Tibial nerve (tissue), 4 donors: ENCODE data around the gene CAV1. TPM values are rescaled to one million over a fixed set of nuclear protein-coding genes. Genes with fewer than 3 reads are reported as not detected.

ENCODE experiments used
- DNase-seq, 2 donors: peaks; one replicate each; pipeline ENCODE4 v3.0.0-alpha.2; 2019; ENCODE audit warnings: low spot score in 2 of 2
- H3K27ac ChIP-seq, 4 donors: fragments of 200-600 bp; sonication (generic) in 3 of 4; one replicate each; pipeline ENCODE4 v1.5.1; 2017 to 2019; ENCODE audit warnings: mild to moderate bottlenecking in 1 of 4
- H3K27me3 ChIP-seq, 2 donors: fragments of 200-600 bp; sonication (generic) in 1 of 2; one replicate each; pipeline versions ENCODE4 v1.5.1 to v1.6.0; 2017 to 2019
- H3K36me3 ChIP-seq, 3 donors: fragments of 200-600 bp; sonication (generic); one replicate each; pipeline ENCODE4 v1.5.1; 2018 to 2019
- H3K4me1 ChIP-seq, 4 donors: fragments of 200-600 bp; sonication (generic) in 3 of 4; one replicate each; pipeline ENCODE4 v1.5.1; 2017 to 2019
- H3K4me3 ChIP-seq, 4 donors: fragments of 200-600 bp; sonication (generic) in 3 of 4; one replicate each; pipeline ENCODE4 v1.5.1; 2017 to 2019; ENCODE audit warnings: mild to moderate bottlenecking in 1 of 4, moderate library complexity in 1 of 4
- H3K9me3 ChIP-seq, 4 donors: fragments of 200-600 bp; sonication (generic) in 3 of 4; one replicate each; pipeline ENCODE4 v1.5.1; 2017 to 2019
- CTCF ChIP-seq, 5 experiments: fragments of 200-600 bp in 3 of 5; fragments of 450-650 bp in 2 of 5; sonication (generic) in 3 of 5; IDR thresholded peaks; one replicate each; pipeline ENCODE4 v1.5.1; 2016 to 2019; ENCODE audit warnings: antibody characterized with exemption in 5 of 5, mild to moderate bottlenecking in 3 of 5, moderate library complexity in 2 of 5
- EP300 ChIP-seq, 2 donors: sonication (generic); formaldehyde crosslinking; IDR thresholded peaks; one replicate each; pipeline ENCODE4 v1.6.1; 2017; ENCODE audit warnings: antibody characterized with exemption in 2 of 2, mild to moderate bottlenecking in 1 of 2
- POLR2A ChIP-seq, 2 donors: fragments of 450-650 bp; IDR thresholded peaks; one replicate each; pipeline ENCODE4 v1.6.1; 2017; ENCODE audit warnings: antibody characterized with exemption in 2 of 2, mild to moderate bottlenecking in 2 of 2, moderate library complexity in 2 of 2
- WGBS, 2 donors: methylation state at CpG; one replicate each; pipeline ENCODE4 v1.1.5; 2018; 5-methylcytosine and 5-hydroxymethylcytosine counted together
- total RNA-seq, 4 donors: library from RNA; depleted of rRNA; stranded (reverse); fragments of >200 nt; gene quantifications; one replicate each; pipeline ENCODE4 v1.1.0, GENCODE V29; 2016

CAV1 gene
- total RNA-seq, 4 donors from 2014 or later, result 196 to 375 (median 312) TPM

DNA sequence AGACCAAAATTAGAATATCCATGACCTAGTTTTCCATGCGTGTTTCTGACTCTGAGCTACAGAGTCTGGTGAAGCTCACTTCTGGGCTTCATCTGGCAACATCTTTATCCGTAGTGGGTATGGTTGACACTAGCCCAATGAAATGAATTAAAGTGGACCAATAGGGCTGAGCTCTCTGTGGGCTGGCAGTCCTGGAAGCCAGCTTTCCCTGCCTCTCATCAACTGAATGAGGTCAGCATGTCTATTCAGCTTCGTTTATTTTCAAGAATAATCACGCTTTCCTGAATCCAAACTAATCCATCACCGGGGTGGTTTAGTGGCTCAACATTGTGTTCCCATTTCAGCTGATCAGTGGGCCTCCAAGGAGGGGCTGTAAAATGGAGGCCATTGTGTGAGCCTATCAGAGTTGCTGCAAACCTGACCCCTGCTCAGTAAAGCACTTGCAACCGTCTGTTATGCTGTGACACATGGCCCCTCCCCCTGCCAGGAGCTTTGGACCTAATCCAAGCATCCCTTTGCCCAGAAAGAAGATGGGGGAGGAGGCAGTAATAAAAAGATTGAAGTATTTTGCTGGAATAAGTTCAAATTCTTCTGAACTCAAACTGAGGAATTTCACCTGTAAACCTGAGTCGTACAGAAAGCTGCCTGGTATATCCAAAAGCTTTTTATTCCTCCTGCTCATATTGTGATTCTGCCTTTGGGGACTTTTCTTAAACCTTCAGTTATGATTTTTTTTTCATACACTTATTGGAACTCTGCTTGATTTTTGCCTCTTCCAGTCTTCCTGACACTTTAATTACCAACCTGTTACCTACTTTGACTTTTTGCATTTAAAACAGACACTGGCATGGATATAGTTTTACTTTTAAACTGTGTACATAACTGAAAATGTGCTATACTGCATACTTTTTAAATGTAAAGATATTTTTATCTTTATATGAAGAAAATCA is 35.5 kb downstream of the CAV1 start:
- DNase-seq, result no peak
- WGBS, 2 donors, result 39 to 55% methylated on average over 7 of the region's 7 CpGs
- Histone ChIP-seq H3K27ac (peak overlapping the region in 2 of 4 donors; percentile 48 to 64), H3K27me3 (no peaks in the 10 kb centered on the region), H3K36me3 (peaks cover 0 to 7% (median 0%) of the 10 kb centered on the region in 3 donors), H3K4me1 (peaks cover 0 to 30% (median 3%) of the 10 kb centered on the region in 4 donors), H3K4me3 (no peak overlapping the region), H3K9me3 (no peaks in the 10 kb centered on the region)
- TF ChIP-seq POLR2A (IDR thresholded peaks at IDR 0.05) (no peak), EP300 (IDR thresholded peaks at IDR 0.05) (no peak), CTCF (IDR thresholded peaks at IDR 0.05) (no peak)

- Histone ChIP-seq H3K4me1 (peaks cover 0 to 23% (median 3%) of the 10 kb centered on the region in 4 donors), H3K9me3 (no peaks in the 10 kb centered on the region), H3K27ac (peak overlapping the region in 2 of 4 donors; percentile 5 to 61), H3K4me3 (no peak overlapping the region), H3K27me3 (no peaks in the 10 kb centered on the region), H3K36me3 (peaks cover 0 to 7% (median 0%) of the 10 kb centered on the region in 3 donors)
- no peak for DNase-seq
- TF ChIP-seq EP300 (IDR thresholded peaks at IDR 0.05) (peak in 1 of 2 donors; percentile 54), POLR2A (IDR thresholded peaks at IDR 0.05) (no peak), CTCF (IDR thresholded peaks at IDR 0.05) (no peak)
- 47 to 61% methylated on average over 2 of the region's 2 CpGs for WGBS, 2 donors
Observed at GRCh38 chr7:116561697-116562483, 37.1 kb downstream of the CAV1 start.

- peaks cover 0 to 7% (median 0%) of the 10 kb centered on the region in 3 donors for H3K36me3 ChIP-seq
- no peak overlapping the region for H3K4me3 ChIP-seq
- no peaks in the 10 kb centered on the region for H3K27me3 ChIP-seq
- H3K27ac ChIP-seq, result peak overlapping the region in 2 of 4 donors; percentile 5 to 61
- H3K9me3 ChIP-seq, result no peaks in the 10 kb centered on the region
- DNase-seq, result no peak
- TF ChIP-seq EP300 (IDR thresholded peaks at IDR 0.05) (no peak), CTCF (IDR thresholded peaks at IDR 0.05) (no peak)
- peaks cover 0 to 18% (median 3%) of the 10 kb centered on the region in 4 donors for H3K4me1 ChIP-seq
- WGBS, 2 donors, result 82 to 96% methylated on average over 1 of the region's 1 CpG
Observed at GRCh38 chr7:116562529-116563121, 37.8 kb downstream of the CAV1 start.

GRCh38 chr7:116565981-116566380 is 41.1 kb downstream of the CAV1 start:
- TF ChIP-seq CTCF (IDR thresholded peaks at IDR 0.05) (no peak), EP300 (IDR thresholded peaks at IDR 0.05) (no peak), POLR2A (IDR thresholded peaks at IDR 0.05) (no peak)
- no peak for DNase-seq
- 79 to 82% methylated on average over 1 of the region's 1 CpG for WGBS, 2 donors

More at GRCh38 chr7:116565981-116566380, 41.1 kb downstream of the CAV1 start:
- no peaks in the 10 kb centered on the region for H3K27me3 ChIP-seq
- H3K9me3 ChIP-seq, result no peaks in the 10 kb centered on the region
- H3K27ac ChIP-seq, result no peak overlapping the region
- H3K4me1 ChIP-seq, result peaks cover 0 to 12% (median 0%) of the 10 kb centered on the region in 4 donors
- no peaks in the 10 kb centered on the region for H3K36me3 ChIP-seq
- no peak overlapping the region for H3K4me3 ChIP-seq
